ENCODE measurements around the gene C11orf87. TPM values are rescaled to one million over a fixed set of nuclear protein-coding genes. Genes with fewer than 3 reads are reported as not detected.

C11orf87 gene
- polyA plus RNA-seq, 1 of the 3 experiments (the other 2 are of a cell fraction), result 0.36 TPM

DNA sequence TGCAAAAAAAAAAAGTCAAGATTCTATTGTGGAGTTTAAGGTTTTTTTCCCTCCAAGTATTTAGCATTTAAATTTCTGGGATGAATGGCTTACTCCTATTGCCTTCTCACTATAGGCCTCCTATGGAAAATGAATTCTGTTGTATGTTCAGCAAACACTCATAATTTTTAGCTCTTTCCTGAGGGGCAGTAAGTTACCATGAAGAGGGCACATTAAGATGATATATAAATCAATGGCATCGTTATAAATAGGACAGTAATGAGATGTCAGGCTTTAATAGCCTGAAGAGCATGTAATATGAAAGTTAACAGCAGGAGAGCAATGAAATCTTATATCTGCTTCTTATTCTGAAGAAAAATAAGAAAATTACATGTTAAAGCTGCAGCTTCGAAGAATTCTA is 32.9 kb downstream of the C11orf87 start:
- ChIA-PET CTCF (interaction anchor here (0.6 to 1.3 kb wide), 2 partner anchors 11 to 90 kb away, joined by 3 to 4 read pairs; no protein-coding TSS in a partner anchor), POLR2A (no interaction called here)
- H3K9me2 ChIP-seq, result no peaks in the 10 kb centered on the region
- no peaks in the 10 kb centered on the region for H3K36me3 ChIP-seq (replicated peaks in 1 of 2; ENCODE audit: control insufficient read depth in 1 of 2, insufficient read depth in 2 of 2, low read length in 1 of 2)
- WGBS (ENCODE audit: low lambda C conversion rate), result 11% methylated on average over 2 of the region's 2 CpGs
- H3F3A ChIP-seq (replicated peaks; ENCODE audit: insufficient read depth), result no peaks in the 10 kb centered on the region
- no peak overlapping the region for H2AFZ ChIP-seq (ENCODE audit: low read depth)
- no peak overlapping the region for H3K9ac ChIP-seq
- no peak overlapping the region for H3K4me3 ChIP-seq (ENCODE audit: low read depth in 2 of 2, low read length in 1 of 2)
- no peaks in the 10 kb centered on the region for H3K4me1 ChIP-seq (ENCODE audit: control insufficient read depth in 1 of 2, insufficient read depth in 2 of 2, low read depth in 1 of 2, low read length in 1 of 2)
- no peak overlapping the region for H3K4me2 ChIP-seq
- TF ChIP-seq TEAD4 (IDR thresholded peaks at IDR 0.05; ENCODE audit: borderline replicate concordance, insufficient read depth) (no peak), FOXM1 (IDR thresholded peaks at IDR 0.05; ENCODE audit: low read depth) (no peak), USF2 (IDR thresholded peaks at IDR 0.05; ENCODE audit: borderline replicate concordance, low read depth, low read length) (no peak), NFIC (IDR thresholded peaks at IDR 0.05; ENCODE audit: borderline replicate concordance) (no peak), GABPA (IDR thresholded peaks at IDR 0.05; ENCODE audit: low read depth) (no peak), FOXJ3 (CRISPR knock-in tag; IDR thresholded peaks at IDR 0.05) (no peak), POLR2AphosphoS5 (IDR thresholded peaks at IDR 0.05; ENCODE audit: low read depth, low read length) (no peak), EP300 (IDR thresholded peaks at IDR 0.05; ENCODE audit: borderline replicate concordance in 1 of 2, low read depth in 1 of 2, low read length in 1 of 2) (no peak), RAD21 (IDR thresholded peaks at IDR 0.05; ENCODE audit: low read length) (no peak), RFX5 (IDR thresholded peaks at IDR 0.05; ENCODE audit: low read length) (no peak), TAF1 (IDR thresholded peaks at IDR 0.05; ENCODE audit: borderline replicate concordance, low read depth, low read length) (no peak), SIN3A (IDR thresholded peaks at IDR 0.05; ENCODE audit: borderline replicate concordance, low read depth, low read length) (no peak)
- no peak overlapping the region for H3K27ac ChIP-seq (ENCODE audit: low read depth in 2 of 2, low read length in 1 of 2)
- no peaks in the 10 kb centered on the region for H3K9me3 ChIP-seq
- no peaks in the 10 kb centered on the region for H3K79me2 ChIP-seq (ENCODE audit: insufficient read depth)
- DNase-seq, result no peak
- H4K20me1 ChIP-seq (ENCODE audit: insufficient read depth), result no peaks in the 10 kb centered on the region
- no peaks in the 10 kb centered on the region for H3K27me3 ChIP-seq (ENCODE audit: insufficient read depth)
